ENCODE measurements around the gene CSNK1G2.

Gene CSNK1G2

DNA sequence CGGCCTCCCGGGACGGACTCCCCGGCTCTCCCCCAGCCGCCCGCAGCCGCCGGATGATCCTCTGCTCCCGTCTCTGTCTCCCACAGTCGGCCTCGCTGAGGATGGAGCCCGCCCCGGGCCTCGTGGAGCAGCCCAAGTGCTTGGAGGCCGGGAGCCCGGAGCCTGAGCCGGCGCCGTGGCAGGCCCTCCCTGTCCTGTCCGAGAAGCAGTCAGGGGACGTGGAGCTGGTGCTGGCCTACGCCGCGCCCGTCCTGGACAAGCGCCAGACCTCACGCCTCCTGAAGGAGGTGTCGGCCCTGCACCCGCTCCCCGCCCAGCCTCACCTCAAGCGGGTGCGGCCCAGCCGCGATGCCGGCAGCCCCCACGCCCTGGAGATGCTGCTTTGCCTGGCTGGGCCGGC is 29.0 kb upstream of the CSNK1G2 start:
- TF ChIP-seq, protein P1, sequence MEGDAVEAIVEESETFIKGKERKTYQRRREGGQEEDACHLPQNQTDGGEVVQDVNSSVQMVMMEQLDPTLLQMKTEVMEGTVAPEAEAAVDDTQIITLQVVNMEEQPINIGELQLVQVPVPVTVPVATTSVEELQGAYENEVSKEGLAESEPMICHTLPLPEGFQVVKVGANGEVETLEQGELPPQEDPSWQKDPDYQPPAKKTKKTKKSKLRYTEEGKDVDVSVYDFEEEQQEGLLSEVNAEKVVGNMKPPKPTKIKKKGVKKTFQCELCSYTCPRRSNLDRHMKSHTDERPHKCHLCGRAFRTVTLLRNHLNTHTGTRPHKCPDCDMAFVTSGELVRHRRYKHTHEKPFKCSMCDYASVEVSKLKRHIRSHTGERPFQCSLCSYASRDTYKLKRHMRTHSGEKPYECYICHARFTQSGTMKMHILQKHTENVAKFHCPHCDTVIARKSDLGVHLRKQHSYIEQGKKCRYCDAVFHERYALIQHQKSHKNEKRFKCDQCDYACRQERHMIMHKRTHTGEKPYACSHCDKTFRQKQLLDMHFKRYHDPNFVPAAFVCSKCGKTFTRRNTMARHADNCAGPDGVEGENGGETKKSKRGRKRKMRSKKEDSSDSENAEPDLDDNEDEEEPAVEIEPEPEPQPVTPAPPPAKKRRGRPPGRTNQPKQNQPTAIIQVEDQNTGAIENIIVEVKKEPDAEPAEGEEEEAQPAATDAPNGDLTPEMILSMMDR (IDR thresholded peaks at IDR 0.05) = no peak

DNA sequence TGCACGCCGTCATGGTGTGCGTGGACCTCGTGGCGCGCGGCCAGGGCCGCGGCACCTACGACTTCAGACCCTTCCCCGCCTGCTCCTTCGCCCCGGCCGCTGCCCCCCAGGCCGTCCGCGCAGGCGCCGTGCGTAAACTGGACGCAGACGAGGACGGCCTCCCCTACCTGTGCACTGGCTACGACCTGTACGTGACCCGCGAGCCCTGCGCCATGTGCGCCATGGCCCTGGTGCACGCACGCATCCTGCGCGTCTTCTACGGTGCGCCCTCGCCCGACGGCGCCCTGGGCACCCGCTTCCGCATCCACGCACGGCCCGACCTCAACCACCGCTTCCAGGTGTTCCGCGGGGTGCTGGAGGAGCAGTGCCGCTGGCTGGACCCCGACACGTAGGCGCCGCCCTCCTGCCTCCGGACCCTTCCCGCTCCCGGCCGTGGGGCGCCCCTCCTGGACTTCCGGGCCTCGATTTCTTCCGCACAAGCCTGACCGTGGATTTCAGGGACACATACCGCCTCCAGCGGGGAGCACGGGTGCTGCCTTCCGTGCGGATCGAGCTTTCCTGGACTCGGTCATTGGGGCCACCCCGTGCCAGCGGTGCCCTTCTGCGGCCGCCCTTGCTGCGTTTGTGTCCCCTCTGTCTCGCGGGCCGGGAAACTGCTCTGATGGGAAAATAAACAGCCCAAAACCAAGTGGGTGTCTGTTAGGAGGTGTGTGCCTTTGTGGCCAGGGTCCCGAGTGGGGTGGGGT is 28.0 kb upstream of the CSNK1G2 start:
- TF ChIP-seq, protein P1 (IDR thresholded peaks at IDR 0.05) = no peak

DNA sequence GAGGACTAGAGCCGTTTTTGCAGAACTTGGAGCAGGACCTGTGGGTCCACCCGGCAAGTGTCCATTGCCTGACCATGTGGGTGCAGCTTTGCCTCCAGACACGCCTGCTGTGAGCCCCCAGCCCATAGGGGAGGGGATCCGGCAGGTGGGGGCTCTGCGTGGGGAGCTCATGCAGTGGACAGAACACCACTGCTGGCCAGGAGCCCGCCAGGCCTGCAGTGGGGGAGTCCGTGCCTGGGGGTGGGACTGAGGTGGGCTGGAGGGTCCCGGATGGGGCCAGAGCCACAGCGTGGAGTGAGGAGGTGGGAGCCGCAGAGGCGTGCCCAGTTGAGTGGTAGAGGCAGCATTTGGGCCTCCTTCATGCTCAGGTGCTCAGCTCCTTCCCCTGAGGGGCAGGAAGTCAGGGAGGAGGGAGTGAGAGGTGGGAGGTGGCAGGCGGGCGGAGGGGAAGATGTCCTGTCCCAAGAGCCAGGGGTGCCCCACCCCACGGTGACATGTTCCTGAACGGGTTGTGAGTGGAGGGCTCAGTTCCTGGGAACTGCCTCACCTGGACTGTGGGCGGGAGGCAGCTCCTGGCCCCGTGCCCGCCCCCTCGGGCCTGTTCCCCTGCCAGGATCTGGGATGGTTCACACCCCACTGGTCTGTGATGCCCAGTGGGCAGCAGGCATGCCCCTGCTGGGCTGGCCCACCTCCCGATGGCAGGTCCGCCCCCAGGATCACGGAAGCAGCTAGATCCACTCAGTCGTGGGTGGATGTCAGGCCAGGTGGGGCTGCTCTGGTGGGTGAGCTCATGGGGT is 27.0 kb upstream of the CSNK1G2 start:
- TF ChIP-seq, protein P1 (IDR thresholded peaks at IDR 0.05) = no peak

DNA sequence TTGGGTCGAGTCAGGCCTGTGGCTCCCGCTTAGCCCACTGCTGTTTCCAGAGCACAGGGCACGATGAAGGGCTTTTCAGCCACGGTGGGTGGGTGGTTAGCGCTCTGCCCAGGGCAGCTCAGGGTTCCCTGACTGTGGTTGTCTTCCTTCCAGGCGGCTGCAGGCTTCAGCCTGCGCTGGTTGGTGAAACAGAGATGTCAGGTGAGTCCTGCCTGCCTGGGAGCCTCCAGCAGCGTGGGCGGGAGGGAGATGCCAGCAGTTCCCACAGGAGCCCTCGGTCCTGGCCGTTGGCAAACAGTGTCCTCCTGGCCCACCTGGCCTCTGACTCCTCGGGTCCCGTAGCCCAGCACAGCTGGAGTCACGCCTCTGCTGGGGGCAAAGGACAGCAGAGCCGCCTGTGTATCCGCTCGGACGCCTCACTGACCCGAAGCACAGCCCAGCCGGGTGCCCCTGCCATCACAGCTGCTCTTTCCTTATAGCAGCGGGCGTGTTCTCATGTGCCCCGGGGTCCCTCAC is 26.1 kb upstream of the CSNK1G2 start:
- TF ChIP-seq, protein P1 (IDR thresholded peaks at IDR 0.05) = no peak

DNA sequence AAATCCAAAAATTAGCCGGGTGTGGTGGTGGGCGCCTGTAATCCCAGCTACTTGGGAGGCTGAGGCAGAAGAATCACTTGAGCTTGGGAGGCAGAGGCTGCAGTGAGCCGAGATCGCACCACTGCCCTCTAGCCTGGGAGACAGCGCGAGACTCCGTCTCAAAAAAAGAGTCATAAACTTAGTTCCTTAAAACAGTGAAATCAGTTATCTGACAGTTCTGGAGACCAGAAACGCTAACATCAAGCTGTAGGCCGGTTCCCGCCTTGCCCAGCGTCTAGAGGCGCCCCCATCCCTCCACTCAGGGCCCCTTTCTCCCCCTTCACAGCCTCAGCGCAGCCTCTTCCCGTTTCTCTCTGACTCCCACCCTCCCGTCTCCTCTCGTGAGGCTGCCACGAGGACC is 23.8 kb upstream of the CSNK1G2 start:
- TF ChIP-seq, protein P1 (IDR thresholded peaks at IDR 0.05) = no peak

DNA sequence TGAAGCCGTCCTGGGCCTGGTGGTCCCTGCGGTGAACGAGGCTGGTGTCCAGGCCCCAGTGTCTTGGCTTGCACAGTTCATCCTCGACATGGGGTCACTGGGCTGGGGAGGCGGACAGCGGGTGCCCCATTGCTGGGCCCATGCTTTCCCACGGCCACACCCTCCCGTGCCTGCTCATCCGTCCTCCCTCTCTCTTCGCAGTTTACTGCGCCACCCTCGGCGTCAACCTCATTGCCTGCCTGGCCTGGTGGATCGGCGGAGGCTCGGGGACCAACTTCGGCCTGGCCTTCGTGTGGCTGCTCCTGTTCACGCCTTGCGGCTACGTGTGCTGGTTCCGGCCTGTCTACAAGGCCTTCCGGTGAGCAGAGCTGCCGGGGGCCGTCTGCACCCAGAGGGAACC is 23.0 kb upstream of the CSNK1G2 start:
- TF ChIP-seq, protein P1 (IDR thresholded peaks at IDR 0.05) = no peak

DNA sequence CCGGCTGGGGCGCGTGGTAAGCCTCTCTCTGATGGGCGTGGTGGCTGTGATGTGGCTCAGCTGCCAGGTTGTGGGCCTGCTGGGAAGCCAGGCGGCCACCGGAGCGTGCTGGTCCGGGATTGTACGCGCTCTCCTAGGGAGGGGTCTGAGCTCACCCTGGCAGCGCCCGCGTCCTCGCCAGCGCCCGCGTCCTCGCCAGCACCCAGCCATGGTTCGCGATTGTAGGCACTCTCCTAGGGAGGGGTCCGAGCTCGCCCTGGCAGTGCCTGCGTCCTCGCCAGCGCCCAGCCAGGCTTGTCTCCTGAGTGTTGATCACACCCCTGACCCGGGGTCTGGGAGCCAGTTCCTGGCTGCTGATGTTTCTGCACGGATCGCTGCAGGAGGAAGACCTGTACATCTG is 22.0 kb upstream of the CSNK1G2 start:
- TF ChIP-seq, protein P1 (IDR thresholded peaks at IDR 0.05) = no peak

All from LNCAP (cell line).